Keratinocyte (primary cell): ENCODE data around the gene NR1H2. TPM values are rescaled to one million over a fixed set of nuclear protein-coding genes. Genes with fewer than 3 reads are reported as not detected.
A peak's percentile ranks its signal among the peaks of the same experiment; 100 is the strongest.

Experiments used
- DNase-seq: peaks from one replicate; pipeline ENCODE4 v3.0.0-alpha.2; 2011; ENCODE audit warnings: low read depth, missing footprints, low spot score
- FAIRE-seq: peaks from 2 replicates; lab custom pipeline; 2011; peaks lifted over from hg19 to GRCh38; lab: Jason Lieb, UNC
- H2AFZ ChIP-seq: 2 replicates; pipeline ENCODE4 v1.6.0; 2012; ENCODE audit warnings: low read length, control low read depth, inconsistent platforms; ENCODE audit not compliant: control insufficient read depth
- H3K27ac ChIP-seq: 2 replicates; pipeline ENCODE4 v1.5.1; 2011; ENCODE audit warnings: low read length; ENCODE audit not compliant: control insufficient read depth, insufficient read depth
- H3K27me3 ChIP-seq: 3 replicates; pipeline ENCODE4 v1.6.0; 2011; ENCODE audit warnings: low read length; ENCODE audit not compliant: control insufficient read depth, insufficient read depth; ENCODE audit errors: extremely low read depth
- H3K36me3 ChIP-seq, 2 experiments: 2 replicates in 1 of 2; 3 replicates in 1 of 2; pipeline ENCODE4 v1.5.1; 2011; ENCODE audit warnings: low read length in 2 of 2, mild to moderate bottlenecking in 1 of 2; ENCODE audit not compliant: control insufficient read depth in 2 of 2, insufficient read depth in 2 of 2; ENCODE audit errors: extremely low read depth in 1 of 2
- H3K4me1 ChIP-seq: 3 replicates; pipeline ENCODE4 v1.5.1; 2011; ENCODE audit warnings: low read length; ENCODE audit not compliant: control insufficient read depth, insufficient read depth; ENCODE audit errors: extremely low read depth
- H3K4me2 ChIP-seq: 3 replicates; pipeline ENCODE4 v1.6.0; 2011; ENCODE audit warnings: low read depth, low read length; ENCODE audit not compliant: control insufficient read depth, insufficient read depth; ENCODE audit errors: extremely low read depth
- H3K4me3 ChIP-seq, 3 experiments: fragments of 200-600 bp in 1 of 3; sonication (generic) in 1 of 3; 2 replicates in 2 of 3; 3 replicates in 1 of 3; pipeline ENCODE4 v1.5.1; 2011 to 2016; ENCODE audit warnings: low read length in 3 of 3, mild to moderate bottlenecking in 3 of 3, control low read depth in 2 of 3, inconsistent platforms in 1 of 3, low read depth in 1 of 3, mixed read lengths in 1 of 3, mixed run types in 1 of 3, moderate library complexity in 1 of 3; ENCODE audit not compliant: control insufficient read depth in 2 of 3, insufficient read depth in 2 of 3; ENCODE audit errors: extremely low read depth in 1 of 3
- H3K79me2 ChIP-seq: 2 replicates; pipeline ENCODE4 v1.6.0; 2012; ENCODE audit warnings: low read length; ENCODE audit not compliant: control insufficient read depth, insufficient read depth
- H3K9ac ChIP-seq: 3 replicates; pipeline ENCODE4 v1.6.0; 2011; ENCODE audit warnings: low read length; ENCODE audit not compliant: control insufficient read depth, insufficient read depth; ENCODE audit errors: extremely low read depth
- H3K9me1 ChIP-seq: 3 replicates; pipeline ENCODE4 v1.6.0; 2011; ENCODE audit warnings: low read length; ENCODE audit not compliant: control insufficient read depth, insufficient read depth; ENCODE audit errors: extremely low read depth
- H3K9me3 ChIP-seq: 2 replicates; pipeline ENCODE4 v1.5.1; 2012; ENCODE audit warnings: low read depth, low read length; ENCODE audit not compliant: control insufficient read depth
- H4K20me1 ChIP-seq: 3 replicates; pipeline ENCODE4 v1.6.0; 2011; ENCODE audit warnings: low read length; ENCODE audit not compliant: control insufficient read depth, insufficient read depth; ENCODE audit errors: extremely low read depth
- CTCF ChIP-seq, 3 experiments: IDR thresholded peaks in 1 of 3; conservative IDR thresholded peaks in 1 of 3; optimal IDR thresholded peaks in 1 of 3; 2 replicates in 2 of 3; 3 replicates in 1 of 3; pipeline versions ENCODE3 to v1.5.1; 2011; ENCODE audit warnings: low read length in 3 of 3, mild to moderate bottlenecking in 3 of 3, moderate library complexity in 2 of 3, control low read depth in 1 of 3, inconsistent platforms in 1 of 3; ENCODE audit not compliant: insufficient read depth in 2 of 3; ENCODE audit errors: extremely low read depth in 1 of 3
- EZH2 ChIP-seq: IDR thresholded peaks from one replicate; pipeline ENCODE4 v1.6.1; 2012; ENCODE audit warnings: inconsistent platforms, mild to moderate bottlenecking, low read length, moderate library complexity
- dilution Hi-C: fragments of 300-500 bp; cut with MboI; formaldehyde crosslinking; loops from one replicate; pipeline ENCODE4 v1.7.0; 2020; ENCODE audit warnings: low sequenced_read_pairs; ENCODE audit not compliant: extremely low pct_ligation_motif_present
- polyA plus RNA-seq, 5 experiments: library from polyadenylated mRNA; depleted of rRNA in 3 of 5; stranded (reverse) in 3 of 5; stranded (forward) in 1 of 5; unstranded in 1 of 5; fragments of >200 nt; gene quantifications; 1 replicate in 1 of 5; 2 replicates in 3 of 5; 3 replicates in 1 of 5; pipeline versions ENCODE4 v1.2.1 to v1.2.3, GENCODE V29; 2011 to 2012; ENCODE audit warnings: missing spikeins in 2 of 5, low read depth in 1 of 5, low replicate concordance in 1 of 5

The NR1H2 gene
- polyA plus RNA-seq, 1 donor (not counting 4 experiments of a cell fraction or from before 2014, with no cell fraction given) = 19.5 TPM

- FAIRE-seq (no peak), DNase-seq (no peak)
- no peak overlapping the region for H3K27ac ChIP-seq
- H3K4me1 ChIP-seq = peaks cover 3% of the 10 kb centered on the region
- no peak overlapping the region for H3K9ac ChIP-seq
- peak overlapping the region; percentile 70 for H3K4me2 ChIP-seq
- H3K36me3 ChIP-seq = no peaks in the 10 kb centered on the region
- TF ChIP-seq CTCF (optimal IDR thresholded peaks at IDR 0.05 in 1 of 3, IDR thresholded peaks at IDR 0.05 in 1 of 3, conservative IDR thresholded peaks at IDR 0.05 in 1 of 3; ENCODE audit: extremely low read depth in 1 of 3, insufficient read depth in 2 of 3, low read length in 3 of 3) = no peak
- no peak for TF ChIP-seq EZH2
- H3K9me1 ChIP-seq = no peaks in the 10 kb centered on the region
- H3K4me3 ChIP-seq = no peak overlapping the region
- H3K79me2 ChIP-seq = no peaks in the 10 kb centered on the region
- H4K20me1 ChIP-seq = no peaks in the 10 kb centered on the region
- dilution Hi-C loops = no loop called here
- H2AFZ ChIP-seq = no peak overlapping the region
- peaks cover 4% of the 10 kb centered on the region for H3K27me3 ChIP-seq
- no peaks in the 10 kb centered on the region for H3K9me3 ChIP-seq
Measured at GRCh38 chr19:50356691-50357177, 19.5 kb upstream of the NR1H2 start.

DNA sequence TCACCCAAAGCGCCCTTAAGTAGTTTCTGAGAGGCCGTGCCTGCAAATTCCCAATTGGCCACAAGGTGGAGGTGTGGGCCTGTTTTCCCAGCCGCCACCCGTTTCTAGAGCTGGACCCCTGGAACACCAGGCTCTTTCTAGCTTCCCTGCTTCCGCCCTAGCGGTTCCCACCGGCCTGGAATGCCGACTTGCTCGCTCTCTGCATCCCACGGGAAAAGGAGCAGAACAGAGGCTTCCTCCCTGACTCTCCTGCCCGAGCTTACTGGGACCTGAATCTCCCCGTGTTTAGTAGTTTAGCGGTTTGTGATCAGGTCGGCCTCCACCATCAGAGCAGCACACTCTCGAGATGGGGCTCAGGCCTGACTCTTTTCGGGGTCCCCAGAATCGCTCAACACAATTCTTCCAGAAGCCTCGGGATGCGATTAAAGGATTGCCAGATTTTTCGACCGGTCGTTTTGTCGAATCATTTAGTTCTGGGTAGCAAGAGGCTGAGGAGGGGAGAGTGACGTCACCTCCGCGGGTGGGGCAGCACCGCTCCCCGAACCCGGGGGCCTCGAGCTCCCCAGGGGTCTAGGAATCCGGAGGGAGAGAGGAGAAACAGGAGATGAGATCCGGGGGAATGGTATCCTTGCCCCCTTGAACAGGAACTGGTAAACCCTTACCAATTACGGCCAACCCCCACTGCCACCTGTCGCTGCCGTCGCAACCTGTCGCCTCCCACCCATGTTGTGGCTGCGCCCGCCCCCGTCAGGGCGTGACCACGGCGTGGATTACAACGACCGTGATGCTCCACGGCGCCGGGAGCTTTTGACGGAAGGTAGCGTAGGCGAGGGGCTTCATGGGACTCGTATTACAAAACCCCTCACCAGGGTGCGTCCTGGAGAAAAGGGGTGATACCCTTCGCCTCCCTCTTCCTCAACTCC, 18.8 kb upstream of the NR1H2 start:
- FAIRE-seq (no peak), DNase-seq (no peak)
- no peak overlapping the region for H3K27ac ChIP-seq
- H3K4me1 ChIP-seq = peaks cover 3% of the 10 kb centered on the region
- H3K27me3 ChIP-seq = peaks cover 4% of the 10 kb centered on the region
- H4K20me1 ChIP-seq = no peaks in the 10 kb centered on the region
- H3K4me3 ChIP-seq = peak overlapping the region; percentile 16 to 51 (median 24)
- no peak overlapping the region for H3K9ac ChIP-seq
- dilution Hi-C loops = no loop called here
- H3K36me3 ChIP-seq = no peaks in the 10 kb centered on the region
- H3K79me2 ChIP-seq = no peaks in the 10 kb centered on the region
- no peaks in the 10 kb centered on the region for H3K9me3 ChIP-seq
- TF ChIP-seq CTCF (optimal IDR thresholded peaks at IDR 0.05 in 1 of 3, IDR thresholded peaks at IDR 0.05 in 1 of 3, conservative IDR thresholded peaks at IDR 0.05 in 1 of 3; ENCODE audit: extremely low read depth in 1 of 3, insufficient read depth in 2 of 3, low read length in 3 of 3) (peak; percentile 66 to 81 (median 77)), EZH2 (no peak)
- H3K9me1 ChIP-seq = no peaks in the 10 kb centered on the region
- H2AFZ ChIP-seq = peak overlapping the region; percentile 79
- H3K4me2 ChIP-seq = peak overlapping the region; percentile 70
